OCI-LY7 (cell line): ENCODE measurements around the gene LRP1B. TPM values are rescaled to one million over a fixed set of nuclear protein-coding genes. Genes with fewer than 3 reads are reported as not detected.

Experiments used
- BruUV-seq: library from RNA; stranded (reverse); fragments of 400-500 nt; replicated peaks from 2 replicates; lab custom pipeline; 2021; lab: Mats Ljungman, UMichigan
- CTCF ChIA-PET: fragments of 300-600 bp; sonication (Branson Sonifier 250); formaldehyde crosslinking; loops from one replicate; lab custom pipeline; 2022; ENCODE audit warnings: antibody characterized with exemption; ENCODE audit not compliant: unreplicated experiment; lab: Charles Lee
- POLR2A ChIA-PET: fragments of 300-600 bp; sonication (Branson Sonifier 250); formaldehyde crosslinking; loops from one replicate; lab custom pipeline; 2022; ENCODE audit warnings: antibody characterized with exemption; lab: Charles Lee
- DNase-seq: peaks from one replicate; pipeline ENCODE4 v3.0.0-alpha.2; 2015; ENCODE audit warnings: low spot score
- H2AFZ ChIP-seq: fragments of 200-600 bp; sonication (generic), shearing (Covaris generic); 2 replicates; pipeline ENCODE4 v1.6.1; 2014; ENCODE audit warnings: mild to moderate bottlenecking, antibody characterized with exemption, low read length, moderate library complexity
- H3K27ac ChIP-seq: fragments of 200-600 bp; sonication (generic); 2 replicates; pipeline ENCODE4 v1.5.1; 2014; ENCODE audit warnings: mixed run types, low read depth, mild to moderate bottlenecking, moderate library complexity, low read length, inconsistent platforms; ENCODE audit not compliant: poor library complexity, severe bottlenecking
- H3K36me3 ChIP-seq: fragments of 200-600 bp; sonication (generic); 2 replicates; pipeline ENCODE4 v1.6.1; 2014; ENCODE audit warnings: mild to moderate bottlenecking, antibody characterized with exemption, low read length, moderate library complexity, mixed read lengths; ENCODE audit not compliant: insufficient read depth
- H3K4me1 ChIP-seq: fragments of 200-600 bp; sonication (generic); 2 replicates; pipeline ENCODE4 v1.5.1; 2014; ENCODE audit warnings: mild to moderate bottlenecking, low read length; ENCODE audit not compliant: insufficient read depth, poor library complexity, severe bottlenecking
- H3K4me2 ChIP-seq: fragments of 200-600 bp; sonication (generic); 2 replicates; pipeline ENCODE4 v1.6.1; 2014; ENCODE audit warnings: mild to moderate bottlenecking, low read length
- H3K4me3 ChIP-seq: fragments of 200-600 bp; sonication (generic); 2 replicates; pipeline ENCODE4 v1.5.1; 2014; ENCODE audit warnings: mild to moderate bottlenecking, low read depth, low read length; ENCODE audit not compliant: poor library complexity, severe bottlenecking
- H3K79me2 ChIP-seq: fragments of 200-600 bp; sonication (generic); 2 replicates; pipeline ENCODE4 v1.6.1; 2016; ENCODE audit warnings: low read depth, mild to moderate bottlenecking, low read length, moderate library complexity, mixed read lengths; ENCODE audit not compliant: insufficient read depth
- H3K9me2 ChIP-seq: fragments of 200-600 bp; sonication (generic); 2 replicates; pipeline ENCODE4 v1.6.1; 2016; ENCODE audit warnings: mild to moderate bottlenecking, low read length, mixed read lengths; ENCODE audit not compliant: insufficient read depth
- H3K9me3 ChIP-seq: fragments of 200-600 bp; sonication (generic); 2 replicates; pipeline ENCODE4 v1.6.1; 2014; ENCODE audit warnings: mild to moderate bottlenecking, mixed run types, low read length, mixed read lengths
- H4K20me1 ChIP-seq: fragments of 200-600 bp; sonication (generic); 2 replicates; pipeline ENCODE4 v1.6.1; 2014; ENCODE audit warnings: mild to moderate bottlenecking, antibody characterized with exemption, low read length, moderate library complexity, mixed read lengths; ENCODE audit not compliant: insufficient read depth
- CTCF ChIP-seq: fragments of 200-600 bp; sonication (generic); conservative IDR thresholded peaks from 2 replicates; pipeline ENCODE4 v1.5.1; 2014; ENCODE audit warnings: mild to moderate bottlenecking, antibody characterized with exemption, low read length, moderate library complexity, mixed read lengths
- EZH2phosphoT487 ChIP-seq: fragments of 200-600 bp; sonication (generic); IDR thresholded peaks from 2 replicates; pipeline ENCODE4 v1.6.1; 2018; ENCODE audit warnings: low read depth, borderline replicate concordance, mild to moderate bottlenecking, mixed run types, antibody characterized with exemption, low read length, moderate library complexity, mixed read lengths
- intact Hi-C: fragments of 100-400 bp; cut with micrococcal nuclease; formaldehyde crosslinking; loops from one replicate; pipeline ENCODE4 v1.10.0; 2022; ENCODE audit not compliant: unreplicated experiment
- total RNA-seq, 2 experiments: library from RNA; depleted of rRNA in 1 of 2; stranded (reverse); fragments of >200 nt in 1 of 2; shearing (Covaris generic) in 1 of 2; gene quantifications; 2 replicates each; pipeline ENCODE4 v1.2.3, GENCODE V29; 2014 to 2022

The LRP1B gene
- total RNA-seq, 2 experiments from 2014 or later, result not detected

- ChIA-PET POLR2A (no interaction called here), CTCF (no interaction called here)
- Histone ChIP-seq H4K20me1 (no peaks in the 10 kb centered on the region), H2AFZ (no peak overlapping the region), H3K36me3 (no peaks in the 10 kb centered on the region), H3K4me1 (no peaks in the 10 kb centered on the region), H3K79me2 (no peaks in the 10 kb centered on the region), H3K4me3 (no peak overlapping the region), H3K9me2 (no peaks in the 10 kb centered on the region), H3K4me2 (no peak overlapping the region), H3K9me3 (no peaks in the 10 kb centered on the region), H3K27ac (no peak overlapping the region)
- intact Hi-C loops, result no loop called here
- DNase-seq, result no peak
- BruUV-seq, result no TSS peak
- TF ChIP-seq CTCF (no peak), EZH2phosphoT487 (no peak)
These were observed 1588.2 kb downstream of the LRP1B start for GRCh38 chr2:140542627-140543026.

- H2AFZ ChIP-seq, result no peak overlapping the region
- H3K27ac ChIP-seq, result no peak overlapping the region
- no peak for DNase-seq
- CTCF ChIA-PET, result no interaction called here
- no TSS peak for BruUV-seq
- H3K9me2 ChIP-seq, result no peaks in the 10 kb centered on the region
- TF ChIP-seq CTCF, result no peak
- no peaks in the 10 kb centered on the region for H3K36me3 ChIP-seq
- no peak overlapping the region for H3K4me3 ChIP-seq
- intact Hi-C loops, result no loop called here
- H4K20me1 ChIP-seq, result no peaks in the 10 kb centered on the region
- H3K4me2 ChIP-seq, result no peak overlapping the region
- no peaks in the 10 kb centered on the region for H3K4me1 ChIP-seq
- H3K79me2 ChIP-seq, result no peaks in the 10 kb centered on the region
- no peaks in the 10 kb centered on the region for H3K9me3 ChIP-seq
- POLR2A ChIA-PET, result no interaction called here
These were observed 1591.5 kb downstream of the LRP1B start for GRCh38 chr2:140539242-140539875.

- intact Hi-C loops, result no loop called here
- POLR2A ChIA-PET, result no interaction called here
- H3K4me3 ChIP-seq, result no peak overlapping the region
- H3K27ac ChIP-seq, result no peak overlapping the region
- H2AFZ ChIP-seq, result no peak overlapping the region
- CTCF ChIA-PET, result no interaction called here
- no peaks in the 10 kb centered on the region for H3K4me1 ChIP-seq
- DNase-seq, result no peak
- BruUV-seq, result no TSS peak
- H3K9me2 ChIP-seq, result no peaks in the 10 kb centered on the region
- H3K36me3 ChIP-seq, result no peaks in the 10 kb centered on the region
- H4K20me1 ChIP-seq, result no peaks in the 10 kb centered on the region
- no peak overlapping the region for H3K4me2 ChIP-seq
- TF ChIP-seq EZH2phosphoT487 (no peak), CTCF (no peak)
- no peaks in the 10 kb centered on the region for H3K79me2 ChIP-seq
- H3K9me3 ChIP-seq, result no peaks in the 10 kb centered on the region
These were observed 1601.1 kb downstream of the LRP1B start for GRCh38 chr2:140529706-140530105.
